Measurements from ENCODE around the gene LGALS8. TPM values are rescaled to one million over a fixed set of nuclear protein-coding genes. Genes with fewer than 3 reads are reported as not detected.

LGALS8 gene
- total and polyA plus RNA-seq, 2 of the 4 experiments (the other 2 are of a cell fraction) = 41.3 to 57.7 TPM

DNA sequence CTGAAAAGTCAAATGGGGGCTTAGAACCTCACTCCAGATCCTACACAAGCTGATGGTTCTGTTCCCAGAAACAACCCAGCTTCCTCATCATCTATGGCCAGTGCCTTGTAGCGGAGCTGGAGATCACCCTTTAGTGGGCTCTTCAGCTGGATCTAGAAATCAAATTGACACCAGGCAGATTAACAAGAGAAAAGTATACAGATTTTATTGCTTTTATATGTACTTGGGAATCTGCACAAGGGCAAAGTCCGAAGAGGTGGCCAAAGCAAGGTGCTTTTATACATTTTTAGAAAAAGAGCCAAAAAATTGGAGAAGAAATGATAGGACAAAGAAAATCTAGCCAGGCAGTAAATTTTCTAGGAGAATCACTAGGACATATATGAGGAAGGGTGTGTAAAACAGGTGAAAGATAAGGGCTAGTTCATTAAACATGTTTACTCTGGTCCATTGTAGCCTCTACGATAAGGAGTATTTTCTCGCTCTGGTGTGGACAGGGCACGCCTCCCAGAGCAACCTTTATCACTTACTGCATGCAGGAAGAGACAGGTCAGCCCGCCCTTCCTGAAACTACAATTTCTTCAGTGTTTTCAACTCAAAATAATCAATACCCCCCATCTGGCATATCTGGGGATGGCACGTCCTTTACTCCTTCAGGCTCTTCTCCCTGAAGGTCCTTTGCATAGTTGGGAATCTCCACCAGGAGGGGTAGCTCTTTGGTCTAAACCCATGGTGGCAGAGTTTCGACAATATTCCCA is 14.0 kb upstream of the LGALS8 start:
- TF ChIP-seq CEBPB (IDR thresholded peaks at IDR 0.05; ENCODE audit: low read depth, low read length) = no peak
- Histone ChIP-seq H3K56ac (ENCODE audit: extremely low read depth, insufficient read depth, low read length) (no peak overlapping the region), H3K9ac (ENCODE audit: low read depth, low read length) (no peak overlapping the region), H4K20me1 (ENCODE audit: insufficient read depth, low read length) (no peaks in the 10 kb centered on the region), H4K8ac (ENCODE audit: low read depth in 2 of 2, low read length in 2 of 2) (no peak overlapping the region), H2BK120ac (ENCODE audit: low read depth, low read length) (no peak overlapping the region), H3K9me1 (ENCODE audit: insufficient read depth, low read length) (no peaks in the 10 kb centered on the region), H3K36me3 (ENCODE audit: control insufficient read depth, insufficient read depth, low read length) (no peaks in the 10 kb centered on the region), H3K27me3 (ENCODE audit: control insufficient read depth, insufficient read depth, low read length) (peaks cover 2% of the 10 kb centered on the region; the same call in 1 of the 2 replicates), H2AK9ac (replicated peaks; ENCODE audit: low read depth, low read length, poor library complexity) (no peak overlapping the region), H3K79me1 (ENCODE audit: low read depth in 1 of 2, low read length in 2 of 2) (no peaks in the 10 kb centered on the region), H2AK5ac (ENCODE audit: low read depth, low read length) (no peak overlapping the region), H2BK15ac (ENCODE audit: low read depth, low read length) (no peak overlapping the region), H3K27ac (ENCODE audit: insufficient read depth, low read length) (no peak overlapping the region), H3K14ac (replicated peaks; ENCODE audit: low read depth, low read length) (no peak overlapping the region), H2BK20ac (ENCODE audit: low read depth, low read length) (no peak overlapping the region), H3K4me3 (ENCODE audit: insufficient read depth, low read depth, low read length) (no peak overlapping the region), H2BK5ac (ENCODE audit: low read depth, low read length, poor library complexity, severe bottlenecking) (no peak overlapping the region), H3K23ac (ENCODE audit: low read depth, low read length) (no peak overlapping the region), H3K18ac (ENCODE audit: low read depth, low read length) (no peak overlapping the region), H3K4ac (ENCODE audit: low read depth, low read length) (no peak overlapping the region), H3K4me1 (ENCODE audit: control insufficient read depth, insufficient read depth, low read length) (peaks cover 2% of the 10 kb centered on the region; the same call in 1 of the 2 replicates), H3K9me3 (ENCODE audit: control insufficient read depth, insufficient read depth, low read length) (no peaks in the 10 kb centered on the region), H3K4me2 (ENCODE audit: low read depth, low read length) (no peak overlapping the region), H4K5ac (ENCODE audit: low read depth, low read length) (no peak overlapping the region), H2AFZ (replicated peaks; ENCODE audit: low read length, poor library complexity) (no peak overlapping the region), H4K91ac (ENCODE audit: insufficient read depth, low read depth, low read length) (no peak overlapping the region; the same call in 1 of the 2 replicates)
- POLR2A ChIA-PET (ENCODE audit: unreplicated experiment) = no interaction called here
- in situ Hi-C loops (cut with MboI; ENCODE audit: low sequenced_read_pairs) = no loop called here
- no TSS peak for BruUV-seq (replicated peaks)
- WGBS, 2 experiments (ENCODE audit: extremely low coverage in 2 of 2, insufficient read length in 1 of 2) = 50% methylated on average over 1 of the region's 8 CpGs; no CpG with 5 or more reads in 1 of the 2 experiments
- DNase-seq (no peak), ATAC-seq (ENCODE audit: low read depth) (no peak)
- dilution Hi-C loops (cut with HindIII; ENCODE audit: low sequenced_read_pairs, unreplicated experiment) = no loop called here
- intact Hi-C loops (cut with micrococcal nuclease) = no loop called here
- CTCF ChIA-PET = interaction anchor here (0.6 kb wide), 1 partner anchor 25 kb away, joined by 3 read pairs; no protein-coding TSS in a partner anchor

Measured in IMR-90 (cell line).